Liver (tissue), 3 donors: ENCODE results near the gene RNF135.

Experiments
- RXRA ChIP-seq, 2 donors: IDR thresholded peaks; 2 replicates each; pipeline ENCODE4 v1.6.1; 2017 to 2018; ENCODE audit warnings: antibody characterized with exemption in 2 of 2, mild to moderate bottlenecking in 1 of 2
- TF ChIP-seq, protein P1 (sequence below): fragments of 150-350 bp; IDR thresholded peaks from 2 replicates; pipeline ENCODE4 v1.5.1; 2017; ENCODE audit warnings: improper control_type of control experiment, low read depth, low read length; ENCODE audit not compliant: missing input control
- donor health status: healthy.
- donor health status: healthy.

- TF ChIP-seq, protein P1, sequence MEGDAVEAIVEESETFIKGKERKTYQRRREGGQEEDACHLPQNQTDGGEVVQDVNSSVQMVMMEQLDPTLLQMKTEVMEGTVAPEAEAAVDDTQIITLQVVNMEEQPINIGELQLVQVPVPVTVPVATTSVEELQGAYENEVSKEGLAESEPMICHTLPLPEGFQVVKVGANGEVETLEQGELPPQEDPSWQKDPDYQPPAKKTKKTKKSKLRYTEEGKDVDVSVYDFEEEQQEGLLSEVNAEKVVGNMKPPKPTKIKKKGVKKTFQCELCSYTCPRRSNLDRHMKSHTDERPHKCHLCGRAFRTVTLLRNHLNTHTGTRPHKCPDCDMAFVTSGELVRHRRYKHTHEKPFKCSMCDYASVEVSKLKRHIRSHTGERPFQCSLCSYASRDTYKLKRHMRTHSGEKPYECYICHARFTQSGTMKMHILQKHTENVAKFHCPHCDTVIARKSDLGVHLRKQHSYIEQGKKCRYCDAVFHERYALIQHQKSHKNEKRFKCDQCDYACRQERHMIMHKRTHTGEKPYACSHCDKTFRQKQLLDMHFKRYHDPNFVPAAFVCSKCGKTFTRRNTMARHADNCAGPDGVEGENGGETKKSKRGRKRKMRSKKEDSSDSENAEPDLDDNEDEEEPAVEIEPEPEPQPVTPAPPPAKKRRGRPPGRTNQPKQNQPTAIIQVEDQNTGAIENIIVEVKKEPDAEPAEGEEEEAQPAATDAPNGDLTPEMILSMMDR: no peak
- TF ChIP-seq RXRA (IDR thresholded peaks at IDR 0.05): no peak
These were observed 9.3 kb upstream of the RNF135 start for GRCh38 chr17:30961209-30962188.
